ENCODE data around the gene OR10P1.
A peak's percentile ranks its signal among the peaks of the same experiment; 100 is the strongest.
"Not testable (repeated sequence)": the region's sequence is repeated elsewhere in the genome, so short reads cannot be mapped to it uniquely, and the experiment has no call there.

The OR10P1 gene, protein sequence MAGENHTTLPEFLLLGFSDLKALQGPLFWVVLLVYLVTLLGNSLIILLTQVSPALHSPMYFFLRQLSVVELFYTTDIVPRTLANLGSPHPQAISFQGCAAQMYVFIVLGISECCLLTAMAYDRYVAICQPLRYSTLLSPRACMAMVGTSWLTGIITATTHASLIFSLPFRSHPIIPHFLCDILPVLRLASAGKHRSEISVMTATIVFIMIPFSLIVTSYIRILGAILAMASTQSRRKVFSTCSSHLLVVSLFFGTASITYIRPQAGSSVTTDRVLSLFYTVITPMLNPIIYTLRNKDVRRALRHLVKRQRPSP
- total RNA-seq, result 0 reads per million in 4 donors

DNA sequence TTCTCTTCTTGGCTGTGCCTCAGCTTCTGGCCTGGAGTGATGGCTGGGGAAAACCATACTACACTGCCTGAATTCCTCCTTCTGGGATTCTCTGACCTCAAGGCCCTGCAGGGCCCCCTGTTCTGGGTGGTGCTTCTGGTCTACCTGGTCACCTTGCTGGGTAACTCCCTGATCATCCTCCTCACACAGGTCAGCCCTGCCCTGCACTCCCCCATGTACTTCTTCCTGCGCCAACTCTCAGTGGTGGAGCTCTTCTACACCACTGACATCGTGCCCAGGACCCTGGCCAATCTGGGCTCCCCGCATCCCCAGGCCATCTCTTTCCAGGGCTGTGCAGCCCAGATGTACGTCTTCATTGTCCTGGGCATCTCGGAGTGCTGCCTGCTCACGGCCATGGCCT lies at the start of gene OR10P1:
Gene OR10P1 (plus strand): TSS at position 40 of the 400 bp plus-strand sequence. CDS start 0 bp downstream, at position 40.
- DNase-seq, result no peak

DNA sequence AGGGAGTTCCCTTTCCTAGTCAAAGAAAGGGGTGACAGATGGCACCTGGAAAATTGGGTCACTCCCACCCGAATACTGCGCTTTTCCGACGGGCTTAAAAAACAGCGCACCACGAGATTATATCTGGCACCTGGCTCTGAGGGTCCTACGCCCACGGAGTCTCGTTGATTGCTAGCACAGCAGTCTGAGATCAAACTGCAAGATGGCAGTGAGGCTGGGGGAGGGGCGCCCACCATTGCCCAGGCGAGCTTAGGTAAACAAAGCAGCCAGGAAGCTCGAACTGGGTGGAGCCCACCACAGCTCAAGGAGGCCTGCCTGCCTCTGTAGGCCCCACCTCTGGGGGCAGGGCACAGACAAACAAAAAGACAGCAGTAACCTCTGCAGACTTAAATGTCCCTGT lies 46.5 kb upstream of the OR10P1 start:
- not testable (repeated sequence) for DNase-seq

DNA sequence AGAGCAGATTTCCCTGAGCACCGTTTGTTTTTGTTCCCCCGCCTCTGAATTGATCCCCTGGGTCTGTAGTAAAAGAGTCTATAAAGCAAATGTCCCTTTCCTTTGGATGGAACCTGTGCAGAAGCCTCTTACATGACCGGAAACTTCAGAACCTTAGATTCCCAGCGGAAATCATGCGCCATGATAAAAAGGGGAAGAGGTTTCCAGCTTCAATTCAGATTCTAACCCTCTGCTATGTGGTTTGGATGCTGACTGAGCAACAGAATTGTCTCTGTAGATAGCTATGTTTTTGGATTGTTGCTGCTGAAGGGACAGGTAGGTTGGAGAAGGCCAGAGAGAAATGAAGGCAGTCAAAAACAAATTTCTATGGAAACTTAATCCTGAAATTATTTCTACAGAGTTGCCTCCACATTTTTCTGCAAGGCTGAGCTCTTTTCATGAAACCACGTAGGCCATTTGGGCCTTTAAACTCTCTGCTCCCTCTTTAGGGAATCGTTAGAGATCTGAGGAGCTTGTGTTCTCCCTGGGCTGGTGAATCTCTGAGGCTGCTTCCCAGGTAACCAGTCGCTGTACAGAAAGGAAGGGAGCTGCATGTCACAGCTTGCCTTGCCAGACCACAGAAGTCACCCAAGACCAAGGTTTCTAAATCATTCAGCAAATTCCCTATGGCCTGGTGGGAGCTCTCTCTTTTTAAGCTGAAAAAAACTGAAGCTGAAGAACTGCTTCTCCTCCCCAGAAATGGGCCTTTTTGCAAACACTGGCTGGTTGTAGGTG lies 28.7 kb upstream of the OR10P1 start:
- DNase-seq, result no peak

DNA sequence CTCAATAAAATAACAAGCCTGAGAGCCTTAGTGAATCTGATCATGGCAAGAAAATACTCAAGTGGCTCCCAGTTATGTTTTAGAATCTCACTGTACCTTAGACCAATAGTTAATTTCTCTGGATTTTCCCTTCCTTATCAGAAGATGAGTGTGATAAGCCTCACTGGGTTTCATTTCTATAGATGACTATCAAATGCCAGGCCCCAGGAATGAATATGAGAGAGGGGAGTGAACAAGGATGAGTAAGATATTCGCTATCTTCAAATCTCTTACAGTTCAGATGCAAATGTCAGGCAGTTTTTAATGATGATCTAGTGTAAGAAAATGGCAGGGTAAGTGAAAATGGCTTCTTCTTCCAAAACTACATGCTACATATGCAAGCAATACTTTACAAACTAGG lies 26.1 kb upstream of the OR10P1 start:
- DNase-seq, result no peak

DNA sequence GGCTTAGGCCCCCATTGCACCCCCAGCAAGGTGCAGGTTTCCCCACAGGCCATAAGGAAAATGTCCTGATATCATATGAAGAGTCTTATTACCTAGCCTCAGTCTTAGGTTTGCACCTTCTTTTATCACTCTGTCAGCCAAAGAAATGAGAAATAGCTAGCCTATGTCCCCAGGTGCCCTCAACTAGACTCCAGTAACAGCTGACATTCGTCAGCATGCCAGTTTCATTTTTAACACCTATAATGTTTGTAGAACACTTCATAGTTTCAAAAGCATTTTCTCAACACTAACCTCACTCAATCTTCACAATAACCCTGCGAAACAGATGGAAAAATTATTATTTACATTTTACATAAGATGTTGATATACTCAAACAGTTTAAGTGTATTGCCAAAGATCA lies 24.0 kb upstream of the OR10P1 start:
- DNase-seq, result no peak

DNA sequence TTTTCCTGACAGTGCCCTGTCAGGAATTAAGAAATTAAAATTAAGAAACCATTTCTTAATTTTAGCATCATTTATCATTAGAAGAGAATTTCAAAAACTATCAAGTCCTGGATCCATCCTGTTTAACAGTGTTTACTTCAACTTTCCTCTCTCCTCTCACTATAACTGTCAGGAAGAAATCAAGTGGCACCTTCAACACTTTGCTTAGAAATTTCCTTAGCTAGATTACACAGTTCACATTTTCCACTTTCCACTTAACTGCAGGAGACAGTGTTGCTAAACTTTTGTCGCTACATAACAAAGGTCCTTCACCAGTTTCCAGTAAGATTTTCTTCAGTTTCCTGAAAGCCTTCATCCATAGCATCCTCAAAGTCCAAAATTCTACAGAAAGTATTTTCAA lies 21.9 kb upstream of the OR10P1 start:
- no peak for DNase-seq

DNA sequence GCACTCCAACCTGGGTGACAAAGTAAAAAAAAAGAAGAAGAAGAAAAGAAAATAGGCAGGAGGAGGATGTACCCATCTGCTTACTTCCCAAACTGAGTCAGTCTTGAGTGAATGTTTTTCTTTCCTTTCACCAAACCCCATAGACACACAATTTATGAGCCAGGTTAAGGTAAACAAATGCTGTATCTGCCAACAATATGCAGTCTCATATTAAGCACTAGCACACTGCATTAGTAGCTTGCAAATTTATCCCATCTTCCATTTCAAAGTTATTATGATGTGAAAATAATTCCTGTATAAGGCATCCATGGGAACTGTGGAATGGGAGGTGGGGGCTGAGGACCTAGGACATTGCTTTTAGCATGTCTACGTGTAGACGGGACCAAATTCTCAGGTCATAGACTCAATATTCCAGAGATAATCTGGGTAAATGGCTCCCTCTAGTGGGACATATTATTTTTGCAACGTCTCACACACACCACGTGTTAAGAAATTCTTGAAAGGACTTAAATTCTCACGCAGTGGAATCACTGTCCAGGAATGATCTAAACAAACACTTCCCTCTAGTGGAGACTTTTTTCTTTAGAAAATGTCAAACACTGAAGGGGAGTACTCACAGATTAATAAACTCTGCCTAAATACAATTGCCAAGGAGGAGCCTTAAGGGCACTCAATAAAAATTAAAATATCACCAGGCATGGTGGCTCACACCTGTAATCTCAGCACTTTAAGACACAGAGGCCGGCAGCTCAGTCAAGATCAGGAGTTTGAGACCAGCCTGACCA lies 17.1 kb upstream of the OR10P1 start:
- peak in 3 of 5 donors; percentile 32 to 64 (median 47) for DNase-seq

DNA sequence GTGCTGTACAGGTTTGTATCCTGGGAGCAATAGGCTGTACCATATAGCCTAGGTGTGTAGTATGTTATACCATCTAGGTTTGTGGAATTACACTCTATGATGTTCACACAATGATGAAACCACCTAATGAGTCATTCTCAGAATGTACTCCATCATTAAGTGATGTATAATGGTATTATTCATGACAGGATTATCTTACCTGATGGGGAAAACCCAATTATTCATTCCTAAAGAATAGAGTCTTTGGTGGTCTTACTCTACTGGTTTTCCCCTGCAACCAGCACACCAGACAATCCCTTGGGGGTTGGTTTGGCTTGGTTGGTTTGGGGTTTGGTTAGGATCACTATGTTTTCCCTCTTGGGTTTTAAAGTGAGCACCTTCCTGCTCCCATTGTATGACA lies 12.6 kb upstream of the OR10P1 start:
- peak in 1 of 5 donors; percentile 27 for DNase-seq

DNA sequence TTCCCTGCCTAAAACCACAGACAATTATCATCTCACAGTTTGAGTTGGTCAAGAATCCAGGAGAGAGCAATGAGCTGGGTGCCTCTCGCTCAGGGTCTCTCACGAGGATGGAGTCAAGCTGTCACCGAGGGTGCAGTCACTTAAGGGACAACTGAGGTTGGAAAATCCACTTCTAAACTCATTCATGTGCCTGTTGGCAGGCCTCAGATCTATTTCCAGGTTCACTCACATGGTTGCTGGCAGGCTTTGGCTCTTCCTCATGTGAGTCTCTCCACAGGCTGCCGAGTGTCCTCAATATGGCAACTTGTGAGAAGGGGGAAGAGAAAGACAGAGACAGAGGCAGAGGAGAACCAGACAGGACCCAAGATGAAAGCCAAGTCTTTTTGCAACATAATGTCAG lies 10.5 kb upstream of the OR10P1 start:
- no peak for DNase-seq

DNA sequence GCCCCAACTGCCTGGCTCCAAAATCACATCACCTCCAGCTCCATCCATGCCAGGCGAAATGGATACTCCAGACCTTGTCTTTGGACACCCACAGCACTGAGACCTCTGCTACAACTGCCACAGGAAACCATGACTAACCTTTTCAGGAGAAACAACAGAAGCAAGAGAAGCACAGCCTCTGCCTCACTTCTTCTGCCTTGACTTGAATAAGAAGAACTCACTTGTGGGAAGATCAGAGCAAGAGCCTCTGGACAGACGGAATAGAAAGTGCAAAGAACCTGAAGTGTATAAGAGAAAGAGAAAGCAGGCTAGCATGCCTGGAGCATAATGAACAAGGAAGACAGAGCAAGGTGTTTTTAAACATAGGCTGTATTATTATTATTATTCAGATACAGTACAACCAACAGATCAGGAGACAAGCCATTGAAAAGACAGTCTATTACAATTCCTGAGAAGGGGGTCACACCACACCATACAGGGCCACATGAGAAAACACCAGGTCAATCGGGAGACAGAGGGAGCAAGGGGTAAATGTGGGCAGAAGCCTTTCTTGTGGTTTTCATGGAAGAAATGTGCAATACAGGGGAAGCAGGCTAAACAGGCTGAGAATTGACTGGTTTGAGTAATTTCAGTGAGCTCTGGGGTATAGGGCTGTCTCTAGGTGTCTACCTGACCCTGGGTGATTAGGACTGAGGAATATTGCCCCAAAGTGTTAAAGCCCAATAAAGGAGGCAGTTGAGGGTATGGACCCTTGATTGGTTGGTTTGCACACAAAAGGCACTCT lies 7.4 kb upstream of the OR10P1 start:
- peak in 1 of 5 donors; percentile 27 for DNase-seq

DNA sequence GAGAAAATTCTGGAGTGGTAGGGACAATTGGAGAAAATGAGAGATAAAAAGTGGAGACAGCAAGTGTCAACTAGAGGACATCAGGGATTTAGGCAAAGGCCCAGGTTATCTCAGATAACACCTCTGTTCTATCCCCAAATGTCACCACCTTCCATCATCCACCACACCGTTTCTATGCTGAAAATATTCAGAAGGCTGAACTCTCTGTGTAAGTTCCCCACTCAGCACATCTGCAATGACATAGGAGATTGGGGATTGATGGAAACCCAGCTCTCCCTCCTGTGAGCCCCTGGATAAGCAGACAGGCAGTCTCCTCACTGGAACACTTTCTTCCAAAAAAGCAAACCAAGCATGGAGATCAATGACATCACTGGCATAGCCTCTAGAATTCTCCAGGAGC lies 5.6 kb upstream of the OR10P1 start:
- no peak for DNase-seq

DNA sequence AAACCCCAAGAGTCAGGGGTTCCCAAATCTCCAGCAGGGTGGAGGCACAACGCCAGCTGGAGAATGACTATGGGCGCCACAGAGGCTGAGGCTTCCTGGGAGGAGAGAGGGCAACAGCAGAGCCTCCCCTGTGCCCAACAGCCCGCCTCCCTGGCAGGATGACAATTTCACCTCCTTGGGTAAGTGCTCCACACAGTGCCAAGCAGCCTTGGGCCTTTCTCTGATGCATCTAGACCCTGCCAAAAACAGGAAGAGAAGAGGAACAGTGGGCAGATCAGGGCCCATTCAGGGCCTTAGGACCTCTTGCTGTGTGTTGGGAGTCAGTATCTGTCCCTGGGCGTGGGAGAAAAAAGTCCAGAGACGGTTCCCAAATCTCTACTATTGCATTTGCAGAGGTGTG lies 5.0 kb upstream of the OR10P1 start:
- DNase-seq, result no peak

DNA sequence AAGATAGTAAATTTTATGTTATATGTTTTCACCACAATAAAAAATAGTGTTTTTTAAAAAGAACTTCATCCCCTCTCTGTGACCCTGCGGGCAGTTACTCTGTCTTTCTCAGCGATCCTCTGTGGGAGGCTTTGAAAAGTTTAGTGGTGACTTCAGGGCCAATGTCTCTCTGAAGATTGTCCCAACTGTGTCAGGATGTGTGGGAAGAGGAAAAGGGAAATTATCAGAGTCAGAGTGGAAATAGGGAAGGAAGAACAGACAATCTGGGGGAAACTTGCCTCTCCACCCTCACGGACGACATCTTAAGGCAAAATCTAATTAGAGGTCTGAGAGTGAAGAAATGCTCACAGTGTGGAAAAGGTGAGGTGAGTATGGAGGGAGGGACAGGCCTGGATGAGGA lies 3.5 kb upstream of the OR10P1 start:
- no peak for DNase-seq

DNA sequence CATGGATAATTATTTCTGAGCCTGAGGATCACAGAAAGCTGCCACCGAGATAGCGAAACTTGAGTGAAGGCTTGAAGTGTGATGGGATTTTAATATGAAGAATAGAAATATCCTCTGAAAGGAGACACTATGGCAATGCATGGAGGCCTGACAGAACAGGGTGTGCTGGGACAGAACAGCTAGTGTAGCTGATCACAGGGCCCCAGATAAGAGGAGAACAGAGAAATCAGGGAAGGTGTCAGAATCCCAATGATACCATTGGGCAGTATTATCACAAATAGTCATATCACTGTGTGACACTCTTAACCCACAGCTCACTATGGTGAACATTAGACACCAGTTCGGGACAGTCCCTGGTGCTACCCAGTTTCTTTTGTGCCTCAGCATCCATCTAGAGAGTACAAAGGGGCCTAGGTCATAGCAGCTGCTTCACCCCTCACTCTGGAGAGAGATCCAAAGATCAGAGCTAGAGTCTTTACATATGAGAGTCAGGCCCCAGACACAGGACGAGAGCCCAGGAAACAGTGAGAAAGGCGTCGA lies 506 bp upstream of the OR10P1 start:
- no peak for DNase-seq

DNA sequence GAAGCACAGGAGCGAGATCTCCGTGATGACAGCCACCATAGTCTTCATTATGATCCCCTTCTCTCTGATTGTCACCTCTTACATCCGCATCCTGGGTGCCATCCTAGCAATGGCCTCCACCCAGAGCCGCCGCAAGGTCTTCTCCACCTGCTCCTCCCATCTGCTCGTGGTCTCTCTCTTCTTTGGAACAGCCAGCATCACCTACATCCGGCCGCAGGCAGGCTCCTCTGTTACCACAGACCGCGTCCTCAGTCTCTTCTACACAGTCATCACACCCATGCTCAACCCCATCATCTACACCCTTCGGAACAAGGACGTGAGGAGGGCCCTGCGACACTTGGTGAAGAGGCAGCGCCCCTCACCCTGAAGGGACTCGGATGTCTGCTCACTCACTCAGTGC lies 775 bp downstream of the OR10P1 start:
- DNase-seq, result peak in 2 of 5 donors; percentile 19 to 62

DNA sequence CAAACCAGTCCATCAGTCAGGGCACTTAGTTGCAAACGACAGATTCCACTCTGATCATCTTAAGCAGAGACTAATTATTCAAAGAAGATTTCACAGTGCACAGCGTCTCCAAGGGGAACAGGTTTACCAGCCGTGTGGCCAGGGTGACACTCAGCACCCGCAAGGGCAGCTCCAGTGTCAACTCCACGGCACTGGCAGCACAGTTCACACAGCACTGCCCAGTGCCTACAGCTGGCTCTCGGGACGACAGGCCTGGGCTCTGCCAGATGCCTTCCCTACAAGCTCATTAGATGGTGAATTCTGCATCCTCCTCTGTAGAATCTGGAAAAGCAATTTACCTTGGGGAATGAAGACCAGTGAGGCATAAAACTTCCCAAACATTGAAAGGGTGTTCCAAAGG lies 4.9 kb downstream of the OR10P1 start:
- no peak for DNase-seq

DNA sequence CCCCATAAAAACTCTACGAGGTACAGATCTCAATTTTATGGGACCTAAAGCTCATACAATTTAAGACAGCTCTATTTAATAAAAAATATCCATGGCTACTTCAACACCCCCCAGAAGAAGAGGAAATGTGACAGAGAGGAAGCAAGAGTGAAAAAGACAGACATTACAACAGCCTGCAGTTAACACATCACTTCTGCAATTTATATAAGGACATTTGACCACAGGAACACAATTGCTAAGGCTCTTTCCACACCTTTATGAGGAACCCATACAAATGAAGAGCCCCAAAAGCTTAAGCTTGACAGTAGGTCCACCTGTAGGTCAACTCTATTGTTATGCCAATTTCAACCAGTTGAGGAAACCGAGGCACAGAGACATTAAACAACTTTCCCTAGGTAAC lies 5.6 kb downstream of the OR10P1 start:
- DNase-seq, result no peak

DNA sequence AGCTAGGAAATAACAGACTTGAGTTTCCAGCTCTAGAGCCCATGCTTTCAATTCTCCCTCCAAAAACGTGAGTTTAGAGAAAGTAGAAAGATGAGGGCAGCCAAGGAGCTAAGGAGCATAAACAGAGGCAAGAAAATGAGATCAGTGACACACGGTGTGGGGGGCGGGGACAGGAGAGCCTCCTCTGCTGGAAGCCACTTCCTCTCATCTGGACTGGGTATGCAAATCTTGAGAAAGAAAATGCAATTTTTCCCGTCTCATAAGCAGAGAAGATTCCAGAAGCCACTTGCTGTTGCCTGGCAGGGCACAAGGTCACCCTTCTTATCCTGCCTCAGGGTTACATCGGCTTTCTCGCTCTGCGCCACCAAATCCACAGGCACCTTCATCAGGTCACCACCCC lies 6.0 kb downstream of the OR10P1 start:
- DNase-seq, result peak in 1 of 5 donors; percentile 19

DNA sequence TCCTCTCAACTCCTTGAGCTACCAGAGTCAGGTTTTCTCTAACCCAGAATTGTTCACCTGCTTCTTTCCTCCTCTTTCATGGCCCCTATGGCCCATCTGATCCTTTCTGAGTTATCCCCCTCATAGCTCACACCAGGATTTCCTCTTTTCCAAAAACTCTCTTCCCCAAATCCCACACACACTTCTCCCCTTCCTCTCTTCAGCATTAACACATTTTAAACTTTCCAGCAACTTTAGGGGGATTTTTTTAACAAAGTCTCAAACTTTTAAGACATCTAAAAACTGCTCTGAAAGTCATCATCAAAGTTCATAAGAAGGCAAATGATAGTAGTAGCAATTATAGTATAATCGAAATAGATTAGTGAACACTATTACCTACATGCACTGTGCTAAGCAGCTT lies 7.9 kb downstream of the OR10P1 start:
- DNase-seq, result no peak

DNA sequence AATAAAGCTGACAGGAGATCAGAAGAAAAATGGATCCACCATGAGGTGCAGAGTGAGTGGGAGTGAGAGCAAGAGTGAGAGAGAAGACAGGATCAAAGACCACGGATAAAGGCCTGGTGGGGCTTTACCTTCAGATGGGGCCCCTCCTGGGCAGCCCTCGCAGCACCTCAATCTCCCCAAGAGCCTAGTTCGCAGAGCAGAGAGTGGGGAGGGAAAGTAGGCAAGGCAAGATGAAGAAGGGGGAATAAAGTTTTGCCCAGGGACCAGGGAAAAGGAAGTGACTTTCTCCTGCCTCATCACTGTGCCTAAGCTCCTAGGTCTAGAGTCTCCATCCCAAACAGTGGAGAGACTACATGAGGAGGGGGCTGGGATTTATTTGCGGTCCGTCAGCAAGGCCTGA lies 10.3 kb downstream of the OR10P1 start:
- no peak for DNase-seq

DNA sequence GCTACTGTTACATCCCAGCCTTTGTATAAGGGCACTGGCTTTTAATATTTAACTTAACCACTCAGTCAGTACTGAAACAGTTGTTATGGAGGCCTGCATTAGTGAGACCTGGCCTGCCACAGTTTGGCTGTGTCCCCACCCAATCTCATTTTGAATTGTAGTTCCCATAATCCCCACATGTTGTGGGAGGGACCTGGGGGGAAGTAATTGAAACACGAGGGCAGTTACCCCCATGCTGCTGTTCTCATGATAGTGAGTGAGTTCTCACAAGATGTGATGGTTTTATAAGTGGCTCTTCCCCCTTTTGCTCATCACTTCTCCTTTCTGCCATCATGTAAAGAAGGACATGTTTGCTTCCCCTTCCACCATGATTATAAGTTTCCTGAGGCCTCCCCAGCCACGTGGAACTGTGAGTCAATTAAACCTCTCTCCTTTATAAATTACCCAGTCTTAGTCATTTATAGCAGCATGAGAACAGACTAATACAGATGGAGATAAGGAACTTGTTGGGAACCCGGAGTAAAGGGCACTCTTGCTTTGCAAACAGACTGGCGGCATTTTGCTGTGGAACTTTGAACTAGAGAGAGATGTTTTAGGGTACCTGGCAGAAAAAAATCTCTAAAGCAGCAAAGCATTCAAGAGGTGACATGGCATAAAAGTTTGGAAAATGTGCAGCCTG lies 14.1 kb downstream of the OR10P1 start:
- not testable (repeated sequence) for DNase-seq

DNA sequence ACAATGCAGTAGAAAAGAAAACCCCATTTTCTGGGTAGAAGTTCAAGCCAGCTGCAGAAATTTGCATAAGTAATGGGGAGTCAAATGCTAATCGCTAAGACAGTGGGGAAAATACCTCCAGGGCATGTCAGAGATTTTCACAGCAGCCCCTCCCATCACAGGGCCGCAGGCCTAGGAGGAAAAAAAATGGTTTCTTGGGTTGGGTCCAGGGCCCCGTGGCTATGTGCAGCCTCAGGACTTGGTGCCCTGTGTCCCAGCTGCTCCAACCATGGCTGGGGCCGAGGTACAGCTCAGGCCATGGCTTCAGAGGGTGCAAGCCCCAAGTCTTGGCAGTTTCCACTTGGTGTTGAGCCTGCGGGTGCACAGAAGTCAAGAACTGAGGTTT lies 14.6 kb downstream of the OR10P1 start:
- no peak for DNase-seq
